IMR-90 (cell line): Measurements from ENCODE around the gene CEP72. TPM values are rescaled to one million over a fixed set of nuclear protein-coding genes. Genes with fewer than 3 reads are reported as not detected.

ENCODE experiments used
- ATAC-seq: fragments of 200-7000 bp; cut with Tn5 transposase; 2 replicates; pipeline ENCODE4 v1.9.1; 2020; ENCODE audit warnings: low read depth, mild to moderate bottlenecking, moderate library complexity
- BruUV-seq: library from RNA; stranded (reverse); fragments of 400-500 nt; replicated peaks from 2 replicates; lab custom pipeline; 2021; lab: Mats Ljungman, UMichigan
- CTCF ChIA-PET: fragments of 300-600 bp; formaldehyde crosslinking; extraction: SDS; loops from one replicate; lab custom pipeline; 2021; ENCODE audit warnings: antibody characterized with exemption; lab: Yijun Ruan, JAX
- POLR2A ChIA-PET: fragments of 300-600 bp; sonication (Branson Sonifier 250); formaldehyde crosslinking; loops from one replicate; lab custom pipeline; 2022; ENCODE audit warnings: antibody characterized with exemption; ENCODE audit not compliant: unreplicated experiment; lab: Charles Lee
- DNase-seq: peaks from one replicate; pipeline ENCODE4 v3.0.0; 2013
- H2AFZ ChIP-seq: replicated peaks from 2 replicates; pipeline ENCODE3; 2013; ENCODE audit warnings: low read length, mild to moderate bottlenecking; ENCODE audit not compliant: poor library complexity
- H2AK5ac ChIP-seq: 2 replicates; pipeline ENCODE4 v1.6.1; 2013; ENCODE audit warnings: low read depth, low read length, inconsistent platforms
- H2AK9ac ChIP-seq: replicated peaks from 2 replicates; pipeline ENCODE3; 2013; ENCODE audit warnings: mild to moderate bottlenecking, low read depth, low read length, moderate library complexity; ENCODE audit not compliant: poor library complexity
- H2BK120ac ChIP-seq: 2 replicates; pipeline ENCODE4 v1.6.1; 2013; ENCODE audit warnings: low read depth, low read length, inconsistent platforms
- H2BK15ac ChIP-seq: 3 replicates; pipeline ENCODE4 v1.6.1; 2013; ENCODE audit warnings: low read depth, low read length, inconsistent platforms
- H2BK20ac ChIP-seq: 2 replicates; pipeline ENCODE4 v1.6.1; 2013; ENCODE audit warnings: low read depth, mild to moderate bottlenecking, inconsistent platforms, low read length, moderate library complexity
- H2BK5ac ChIP-seq: 2 replicates; pipeline ENCODE4 v1.6.1; 2013; ENCODE audit warnings: mild to moderate bottlenecking, low read depth, low read length, inconsistent platforms; ENCODE audit not compliant: poor library complexity, severe bottlenecking
- H3K14ac ChIP-seq: replicated peaks from 2 replicates; pipeline ENCODE4 v1.6.1; 2013; ENCODE audit warnings: low read depth, low read length, inconsistent platforms
- H3K18ac ChIP-seq: 2 replicates; pipeline ENCODE4 v1.6.1; 2013; ENCODE audit warnings: low read depth, low read length, control low read depth
- H3K23ac ChIP-seq: 2 replicates; pipeline ENCODE4 v1.6.1; 2013; ENCODE audit warnings: low read depth, low read length, inconsistent platforms
- H3K27ac ChIP-seq: 2 replicates; pipeline ENCODE4 v1.5.1; 2013; ENCODE audit warnings: mild to moderate bottlenecking, control low read depth, low read length; ENCODE audit not compliant: insufficient read depth
- H3K27me3 ChIP-seq: 2 replicates; pipeline ENCODE4 v1.6.1; 2013; ENCODE audit warnings: low read length; ENCODE audit not compliant: control insufficient read depth, insufficient read depth
- H3K36me3 ChIP-seq: 2 replicates; pipeline ENCODE4 v1.6.1; 2013; ENCODE audit warnings: low read length, mixed read lengths; ENCODE audit not compliant: control insufficient read depth, insufficient read depth
- H3K4ac ChIP-seq: 2 replicates; pipeline ENCODE4 v1.6.1; 2013; ENCODE audit warnings: low read depth, low read length, inconsistent platforms
- H3K4me1 ChIP-seq: 2 replicates; pipeline ENCODE4 v1.6.1; 2013; ENCODE audit warnings: low read length, mixed read lengths; ENCODE audit not compliant: control insufficient read depth, insufficient read depth
- H3K4me2 ChIP-seq: 2 replicates; pipeline ENCODE4 v1.6.1; 2013; ENCODE audit warnings: low read depth, mild to moderate bottlenecking, control low read depth, low read length, moderate library complexity
- H3K4me3 ChIP-seq: 2 replicates; pipeline ENCODE4 v1.5.1; 2013; ENCODE audit warnings: low read depth, mild to moderate bottlenecking, control low read depth, low read length, moderate library complexity; ENCODE audit not compliant: insufficient read depth
- H3K56ac ChIP-seq: 2 replicates; pipeline ENCODE4 v1.6.1; 2013; ENCODE audit warnings: low read length, inconsistent platforms; ENCODE audit not compliant: insufficient read depth; ENCODE audit errors: extremely low read depth
- H3K79me1 ChIP-seq, 2 experiments: 2 replicates each; pipeline ENCODE4 v1.6.1; 2013; ENCODE audit warnings: low read length in 2 of 2, inconsistent platforms in 1 of 2, low read depth in 1 of 2
- H3K9ac ChIP-seq: 2 replicates; pipeline ENCODE4 v1.6.1; 2013; ENCODE audit warnings: low read depth, low read length, control low read depth
- H3K9me1 ChIP-seq: 2 replicates; pipeline ENCODE4 v1.6.1; 2013; ENCODE audit warnings: low read length, inconsistent platforms; ENCODE audit not compliant: insufficient read depth
- H3K9me3 ChIP-seq: 2 replicates; pipeline ENCODE4 v1.6.1; 2013; ENCODE audit warnings: low read length; ENCODE audit not compliant: control insufficient read depth, insufficient read depth
- H4K20me1 ChIP-seq: 2 replicates; pipeline ENCODE4 v1.6.1; 2013; ENCODE audit warnings: low read length, inconsistent platforms; ENCODE audit not compliant: insufficient read depth
- H4K5ac ChIP-seq: 2 replicates; pipeline ENCODE4 v1.6.1; 2013; ENCODE audit warnings: mild to moderate bottlenecking, low read depth, low read length, control low read depth
- H4K8ac ChIP-seq, 2 experiments: 2 replicates each; pipeline ENCODE4 v1.6.1; 2013; ENCODE audit warnings: low read depth in 2 of 2, low read length in 2 of 2, control low read depth in 1 of 2, inconsistent platforms in 1 of 2
- H4K91ac ChIP-seq: 2 replicates; pipeline ENCODE4 v1.6.1; 2013; ENCODE audit warnings: low read depth, low read length, inconsistent platforms; ENCODE audit not compliant: insufficient read depth
- BHLHE40 ChIP-seq: fragments of 150-350 bp; IDR thresholded peaks from 2 replicates; pipeline ENCODE4 v1.6.1; 2016; ENCODE audit warnings: mild to moderate bottlenecking, low read depth, low read length
- CEBPB ChIP-seq: IDR thresholded peaks from 2 replicates; pipeline ENCODE4 v1.6.1; 2012; ENCODE audit warnings: low read depth, low read length, improper control_type of control experiment
- CHD1 ChIP-seq: IDR thresholded peaks from 2 replicates; pipeline ENCODE4 v1.6.1; 2012; ENCODE audit warnings: low read depth, low read length, improper control_type of control experiment
- CTCF ChIP-seq: conservative IDR thresholded peaks from 2 replicates; pipeline ENCODE4 v1.5.1; 2012; ENCODE audit warnings: mild to moderate bottlenecking, low read depth, low read length, improper control_type of control experiment
- ELK1 ChIP-seq: fragments of 150-350 bp; IDR thresholded peaks from 2 replicates; pipeline ENCODE4 v1.6.1; 2016; ENCODE audit warnings: low read depth, mild to moderate bottlenecking, low read length, moderate library complexity, borderline replicate concordance
- FOS ChIP-seq: fragments of 150-350 bp; IDR thresholded peaks from 2 replicates; pipeline ENCODE4 v1.6.1; 2016; ENCODE audit warnings: low read depth, low read length
- MAFK ChIP-seq: IDR thresholded peaks from 2 replicates; pipeline ENCODE4 v1.6.1; 2012; ENCODE audit warnings: low read depth, low read length, improper control_type of control experiment
- MXI1 ChIP-seq: IDR thresholded peaks from 2 replicates; pipeline ENCODE4 v1.6.1; 2012; ENCODE audit warnings: low read depth, mild to moderate bottlenecking, low read length, moderate library complexity, borderline replicate concordance
- NFE2L2 ChIP-seq: fragments of 150-350 bp; IDR thresholded peaks from 2 replicates; pipeline ENCODE4 v1.6.1; 2016; ENCODE audit warnings: low read depth, mild to moderate bottlenecking, low read length
- POLR2A ChIP-seq: IDR thresholded peaks from 2 replicates; pipeline ENCODE4 v1.6.1; 2012; ENCODE audit warnings: mild to moderate bottlenecking, low read depth, low read length
- RAD21 ChIP-seq: IDR thresholded peaks from 2 replicates; pipeline ENCODE4 v1.6.1; 2012; ENCODE audit warnings: low read length, improper control_type of control experiment
- USF2 ChIP-seq: fragments of 150-350 bp; IDR thresholded peaks from 2 replicates; pipeline ENCODE4 v1.6.1; 2017; ENCODE audit warnings: mild to moderate bottlenecking, antibody characterized with exemption, low read length, low read depth
- WGBS, 2 experiments: methylation state at CpG; one replicate each; pipeline versions ENCODE4 v1.1.5 to v1.1.7; 2013; ENCODE audit warnings: missing lambda C conversion rate in 2 of 2; ENCODE audit not compliant: insufficient read length in 1 of 2; ENCODE audit errors: extremely low coverage in 2 of 2; 5-methylcytosine and 5-hydroxymethylcytosine counted together
- dilution Hi-C: fragments of 300-500 bp; cut with HindIII; formaldehyde crosslinking; loops from one replicate; pipeline ENCODE4 v1.14.3; 2018; ENCODE audit warnings: low sequenced_read_pairs; ENCODE audit not compliant: unreplicated experiment
- in situ Hi-C: fragments of 300-500 bp; cut with MboI; formaldehyde crosslinking; loops from 3 replicates; pipeline ENCODE4 v1.14.3; 2019; ENCODE audit warnings: low sequenced_read_pairs, inconsistent platforms, mixed read lengths
- intact Hi-C: fragments of 100-400 bp; cut with micrococcal nuclease; formaldehyde crosslinking; loops from 2 replicates; pipeline ENCODE4 v1.10.0; 2022
- polyA plus RNA-seq, 3 experiments: library from polyadenylated mRNA; depleted of rRNA; stranded (reverse); fragments of >200 nt; gene quantifications; 2 replicates each; pipeline ENCODE4 v1.2.3, GENCODE V29; 2012; ENCODE audit warnings: low replicate concordance in 1 of 3
- total RNA-seq: library from RNA; depleted of rRNA; stranded (reverse); fragments of >200 nt; gene quantifications from 2 replicates; pipeline ENCODE4 v1.2.3, GENCODE V29; 2012

Gene CEP72
- total and polyA plus RNA-seq, 2 of the 4 experiments (the other 2 are of a cell fraction) = 2.9 to 4.3 TPM

GRCh38 chr5:589588-589987, 22.6 kb upstream of the CEP72 start:
- H2AFZ ChIP-seq = no peak overlapping the region
- no peak overlapping the region for H2AK9ac ChIP-seq
- no peak overlapping the region for H3K18ac ChIP-seq
- no peak overlapping the region for H2AK5ac ChIP-seq
- BruUV-seq = no TSS peak
- no peak overlapping the region for H3K27ac ChIP-seq
- no peak overlapping the region for H3K4me2 ChIP-seq
- H3K36me3 ChIP-seq = no peaks in the 10 kb centered on the region
- H2BK120ac ChIP-seq = no peak overlapping the region
- ChIA-PET POLR2A (no interaction called here), CTCF (no interaction called here)
- no peaks in the 10 kb centered on the region for H3K9me3 ChIP-seq
- no peaks in the 10 kb centered on the region for H4K20me1 ChIP-seq
- no peak overlapping the region for H3K56ac ChIP-seq
- H3K4me1 ChIP-seq = no peaks in the 10 kb centered on the region
- H4K5ac ChIP-seq = no peak overlapping the region
- H3K27me3 ChIP-seq = peaks cover 27% of the 10 kb centered on the region
- WGBS, 2 experiments = no CpG with 5 or more reads among the region's 1 CpG
- no peak overlapping the region for H2BK15ac ChIP-seq
- DNase-seq = no peak
- no peak for ATAC-seq
- dilution Hi-C loops (no loop called here), intact Hi-C loops (no loop called here), in situ Hi-C loops (no loop called here)
- H3K23ac ChIP-seq = no peak overlapping the region
- no peak overlapping the region for H2BK20ac ChIP-seq
- H4K8ac ChIP-seq = no peak overlapping the region
- TF ChIP-seq BHLHE40 (no peak), USF2 (no peak), CHD1 (no peak), NFE2L2 (no peak), MXI1 (no peak), MAFK (no peak), CEBPB (no peak), FOS (no peak), ELK1 (no peak), RAD21 (no peak), POLR2A (no peak), CTCF (no peak)
- no peak overlapping the region for H3K9ac ChIP-seq
- H4K91ac ChIP-seq = no peak overlapping the region
- H3K14ac ChIP-seq = no peak overlapping the region
- H3K9me1 ChIP-seq = no peaks in the 10 kb centered on the region; the same call in 1 of the 2 replicates
- H3K79me1 ChIP-seq = no peaks in the 10 kb centered on the region
- no peak overlapping the region for H2BK5ac ChIP-seq
- H3K4ac ChIP-seq = no peak overlapping the region
- no peak overlapping the region for H3K4me3 ChIP-seq
